HepG2 (cell line): Measurements from ENCODE around the gene FXYD4. TPM values are rescaled to one million over a fixed set of nuclear protein-coding genes. Genes with fewer than 3 reads are reported as not detected.
A peak's percentile ranks its signal among the peaks of the same experiment; 100 is the strongest.

ENCODE experiments used
- ATAC-seq: fragments of 200-7000 bp; cut with Tn5 transposase; 3 replicates; pipeline ENCODE4 v1.9.1; 2020; ENCODE audit warnings: mild to moderate bottlenecking, moderate library complexity
- BruUV-seq: library from RNA; stranded (reverse); fragments of 400-500 nt; replicated peaks from 2 replicates; lab custom pipeline; 2021; lab: Mats Ljungman, UMichigan
- CTCF ChIA-PET: fragments of 300-600 bp; formaldehyde crosslinking; extraction: SDS; loops from one replicate; lab custom pipeline; 2021; ENCODE audit warnings: low total read pairs, inconsistent platforms, low intra/inter-chr PET ratio; lab: Yijun Ruan, JAX
- POLR2A ChIA-PET: fragments of 350-600 bp; sonication (Branson Sonifier 250); formaldehyde crosslinking; loops from one replicate; lab custom pipeline; 2020; ENCODE audit warnings: antibody characterized with exemption, inconsistent platforms; lab: Yijun Ruan, JAX
- DNase-seq: peaks from one replicate; pipeline ENCODE4 v3.0.0-alpha.2; 2015; ENCODE audit warnings: low spot score
- FAIRE-seq: peaks from 3 replicates; lab custom pipeline; 2011; peaks lifted over from hg19 to GRCh38; lab: Jason Lieb, UNC
- H2AFZ ChIP-seq: one replicate; pipeline ENCODE4 v1.6.1; 2011; ENCODE audit warnings: low read length, inconsistent platforms
- H3K27ac ChIP-seq: fragments of 300-600 bp; 3 replicates; pipeline ENCODE4 v1.8.0; 2011; ENCODE audit warnings: mixed run types, mild to moderate bottlenecking, mixed read lengths, low read length, inconsistent platforms; ENCODE audit not compliant: insufficient read depth; ENCODE audit errors: extremely low read length
- H3K27me3 ChIP-seq, 2 experiments: fragments of 200-600 bp in 1 of 2; 2 replicates in 1 of 2; 3 replicates in 1 of 2; pipeline versions ENCODE4 v1.6.0 to v1.8.0; 2011; ENCODE audit warnings: low read length in 2 of 2, mild to moderate bottlenecking in 2 of 2, moderate library complexity in 2 of 2, inconsistent platforms in 1 of 2; ENCODE audit not compliant: insufficient read depth in 2 of 2, control insufficient read depth in 1 of 2
- H3K36me3 ChIP-seq, 2 experiments: fragments of 200-600 bp in 1 of 2; replicated peaks in 1 of 2; 2 replicates in 1 of 2; 3 replicates in 1 of 2; pipeline versions ENCODE4 v1.5.1 to v1.8.0; 2011; ENCODE audit warnings: low read length in 2 of 2, inconsistent platforms in 1 of 2; ENCODE audit not compliant: insufficient read depth in 2 of 2, control insufficient read depth in 1 of 2
- H3K4me1 ChIP-seq: 2 replicates; pipeline ENCODE4 v1.5.1; 2012; ENCODE audit warnings: low read length, inconsistent platforms; ENCODE audit not compliant: insufficient read depth
- H3K4me2 ChIP-seq: 2 replicates; pipeline ENCODE4 v1.6.0; 2011; ENCODE audit warnings: low read depth, low read length, inconsistent platforms
- H3K4me3 ChIP-seq, 3 experiments: fragments of 200-600 bp in 1 of 3; sonication (generic), shearing (Covaris generic) in 1 of 3; replicated peaks in 1 of 3; 2 replicates each; pipeline ENCODE4 v1.5.1; 2011 to 2016; ENCODE audit warnings: low read length in 3 of 3, inconsistent platforms in 2 of 3, low read depth in 2 of 3, mild to moderate bottlenecking in 2 of 3, control low read depth in 1 of 3, mixed read lengths in 1 of 3; ENCODE audit not compliant: insufficient read depth in 1 of 3
- H3K79me2 ChIP-seq: one replicate; pipeline ENCODE4 v1.6.1; 2011; ENCODE audit warnings: low read length, inconsistent platforms; ENCODE audit not compliant: insufficient read depth
- H3K9ac ChIP-seq: 2 replicates; pipeline ENCODE4 v1.6.0; 2011; ENCODE audit warnings: mild to moderate bottlenecking, low read depth, low read length, inconsistent platforms; ENCODE audit not compliant: insufficient read depth
- H3K9me3 ChIP-seq: 2 replicates; pipeline ENCODE4 v1.5.1; 2012; ENCODE audit warnings: mild to moderate bottlenecking, low read length
- H4K20me1 ChIP-seq: 2 replicates; pipeline ENCODE4 v1.6.0; 2011; ENCODE audit warnings: inconsistent platforms, mild to moderate bottlenecking, low read length, moderate library complexity; ENCODE audit not compliant: insufficient read depth
- BRF2 ChIP-seq: sonication (generic); formaldehyde crosslinking; IDR thresholded peaks from 2 replicates; pipeline ENCODE4 v1.8.1; 2022; ENCODE audit warnings: mild to moderate bottlenecking, missing genetic modification reagents
- EED ChIP-seq: sonication (generic); formaldehyde crosslinking; IDR thresholded peaks from 2 replicates; pipeline ENCODE4 v1.5.0; 2020; ENCODE audit warnings: mild to moderate bottlenecking, missing genetic modification reagents
- GABPB1 ChIP-seq: IDR thresholded peaks from 2 replicates; pipeline ENCODE4 v1.6.1; 2016; ENCODE audit warnings: mild to moderate bottlenecking, missing genetic modification reagents, moderate library complexity, missing compliant biosample characterization
- IRX3 ChIP-seq: sonication (generic); formaldehyde crosslinking; IDR thresholded peaks from 2 replicates; pipeline ENCODE4 v1.8.1; 2023; ENCODE audit warnings: mild to moderate bottlenecking, low read depth, missing genetic modification reagents, borderline replicate concordance
- KLF13 ChIP-seq: sonication (generic); formaldehyde crosslinking; IDR thresholded peaks from 2 replicates; pipeline ENCODE4 v1.4.0; 2020; ENCODE audit warnings: mild to moderate bottlenecking, missing genetic modification reagents
- MLXIP ChIP-seq: sonication (generic); formaldehyde crosslinking; IDR thresholded peaks from 2 replicates; pipeline ENCODE4 v1.9.0; 2021; ENCODE audit warnings: missing genetic modification reagents, borderline replicate concordance
- PCBP2 ChIP-seq: fragments of 200-400 bp; formaldehyde crosslinking; optimal IDR thresholded peaks from 2 replicates; pipeline ENCODE3; 2018; ENCODE audit warnings: low read length, low read depth; ENCODE audit not compliant: poor library complexity, severe bottlenecking
- SRSF9 ChIP-seq: fragments of 200-400 bp; formaldehyde crosslinking; IDR thresholded peaks from 2 replicates; pipeline ENCODE4 v1.6.1; 2018; ENCODE audit warnings: borderline replicate concordance, mild to moderate bottlenecking, low read depth, low read length; ENCODE audit not compliant: insufficient read depth, poor library complexity, severe bottlenecking
- ZFP1 ChIP-seq: IDR thresholded peaks from 2 replicates; pipeline ENCODE4 v1.6.1; 2016
- ZFP91 ChIP-seq: sonication (generic); formaldehyde crosslinking; IDR thresholded peaks from 2 replicates; pipeline ENCODE4 v1.9.0; 2022; ENCODE audit warnings: missing genetic modification reagents, mild to moderate bottlenecking, borderline replicate concordance
- ZNF225 ChIP-seq: sonication (generic); formaldehyde crosslinking; IDR thresholded peaks from 2 replicates; pipeline ENCODE4 v1.4.0; 2020; ENCODE audit warnings: mild to moderate bottlenecking, missing genetic modification reagents
- ZNF276 ChIP-seq: sonication (generic); formaldehyde crosslinking; IDR thresholded peaks from 2 replicates; pipeline ENCODE4 v1.4.0; 2020; ENCODE audit warnings: mild to moderate bottlenecking, low read depth, missing genetic modification reagents
- ZNF350 ChIP-seq: sonication (generic); formaldehyde crosslinking; IDR thresholded peaks from 2 replicates; pipeline ENCODE4 v1.4.0; 2020; ENCODE audit warnings: mild to moderate bottlenecking, low read depth, missing genetic modification reagents, borderline replicate concordance
- ZNF580 ChIP-seq: IDR thresholded peaks from 2 replicates; pipeline ENCODE4 v1.6.1; 2016; ENCODE audit warnings: low read depth, borderline replicate concordance
- WGBS: methylation state at CpG from one replicate; pipeline ENCODE4 v1.1.6; 2017; ENCODE audit warnings: low lambda C conversion rate; 5-methylcytosine and 5-hydroxymethylcytosine counted together
- in situ Hi-C: cut with HindIII; loops from 2 replicates; pipeline ENCODE4 v1.10.0; 2017; ENCODE audit warnings: low pct_unique_long_range_greater_than_20kb; ENCODE audit not compliant: extremely low pct_ligation_motif_present
- intact Hi-C: fragments of 100-400 bp; cut with micrococcal nuclease; formaldehyde crosslinking; loops from one replicate; pipeline ENCODE4 v1.10.0; 2022; ENCODE audit not compliant: unreplicated experiment
- polyA plus RNA-seq, 8 experiments: library from polyadenylated mRNA; depleted of rRNA in 3 of 8; stranded (reverse) in 7 of 8; unstranded in 1 of 8; fragments of >200 nt; fragmentation: Illumina TruSeq in 4 of 8; extraction: Trizol in 4 of 8; gene quantifications; 2 replicates each; pipeline versions ENCODE4 v1.2.1 to v1.2.3, GENCODE V29; 2011 to 2016; ENCODE audit warnings: low read depth in 4 of 8, missing spikeins in 1 of 8, mixed read lengths in 1 of 8; ENCODE audit not compliant: insufficient read depth in 1 of 8
- total RNA-seq, 5 experiments: library from RNA; depleted of rRNA; stranded (reverse); fragments of >200 nt; fragmentation: Illumina TruSeq; extraction: Trizol; gene quantifications; 2 replicates each; pipeline ENCODE4 v1.2.3, GENCODE V29; 2016; ENCODE audit warnings: low read depth in 1 of 5

The FXYD4 gene
- total and polyA plus RNA-seq, 2 of the 13 experiments (the other 11 are each of a cell fraction or from before 2014, with no cell fraction given), result not detected

GRCh38 chr10:43348511-43349312 is 22.7 kb upstream of the FXYD4 start:
- H4K20me1 ChIP-seq, result no peaks in the 10 kb centered on the region
- H3K27me3 ChIP-seq, result peaks cover 3 to 16% of the 10 kb centered on the region in 2 experiments
- BruUV-seq, result no TSS peak
- no peak overlapping the region for H3K27ac ChIP-seq
- peak; percentile 95 for FAIRE-seq
- H3K79me2 ChIP-seq, result no peaks in the 10 kb centered on the region
- H3K4me3 ChIP-seq, result no peak overlapping the region
- peak; percentile 60 for DNase-seq
- H3K4me1 ChIP-seq, result no peaks in the 10 kb centered on the region
- intact Hi-C loops, result loop anchor here (1.0 to 5.0 kb wide), 5 partner anchors 55 to 143 kb away; no protein-coding TSS in a partner anchor
- in situ Hi-C loops, result no loop called here
- H3K9me3 ChIP-seq, result no peaks in the 10 kb centered on the region
- WGBS, result 57% methylated on average over 7 of the region's 13 CpGs
- ATAC-seq, result peak; percentile 99
- no peak overlapping the region for H2AFZ ChIP-seq
- ChIA-PET CTCF (interaction anchor here (1.6 to 2.1 kb wide), 3 partner anchors 56 to 112 kb away, joined by 4 to 16 read pairs (median 8); no protein-coding TSS in a partner anchor), POLR2A (no interaction called here)
- H3K36me3 ChIP-seq, result no peaks in the 10 kb centered on the region
- H3K4me2 ChIP-seq, result no peak overlapping the region
- H3K9ac ChIP-seq, result no peak overlapping the region
- TF ChIP-seq ZNF580 (CRISPR knock-in tag) (0 out of 2 replicates have a peak, but pooled peaks have one; percentile 25), GABPB1 (CRISPR knock-in tag) (no peak), EED (CRISPR knock-in tag) (peak; percentile 34; the same call in 1 of the 2 replicates), IRX3 (no peak), BRF2 (CRISPR knock-in tag) (no peak), ZNF350 (CRISPR knock-in tag) (peak; percentile 35; the same call in 1 of the 2 replicates), ZNF276 (CRISPR knock-in tag) (no peak), SRSF9 (no peak), PCBP2 (no peak), ZFP1 (CRISPR knock-in tag) (no peak), KLF13 (CRISPR knock-in tag) (no peak), ZFP91 (CRISPR knock-in tag) (0 out of 2 replicates have a peak, but pooled peaks have one; percentile 39), MLXIP (CRISPR knock-in tag) (no peak), ZNF225 (CRISPR knock-in tag) (no peak)
